IgD-negative memory B cell (primary cell): ENCODE results near the gene BBLN. TPM values are rescaled to one million over a fixed set of nuclear protein-coding genes. Genes with fewer than 3 reads are reported as not detected.
"Not testable (repeated sequence)": the region's sequence is repeated elsewhere in the genome, so short reads cannot be mapped to it uniquely, and the experiment has no call there.

Source experiments
- H3K27ac Mint-ChIP-seq, 3 donors: one replicate each; pipeline ENCODE4 v1.8.0; 2020 to 2022; ENCODE audit warnings: mild to moderate bottlenecking in 3 of 3, mixed read lengths in 3 of 3, moderate library complexity in 1 of 3
- H3K27me3 Mint-ChIP-seq: one replicate; pipeline ENCODE4 v1.8.0; 2021; ENCODE audit warnings: mixed read lengths
- H3K36me3 Mint-ChIP-seq: one replicate; pipeline ENCODE4 v1.8.0; 2020; ENCODE audit warnings: mild to moderate bottlenecking, mixed read lengths
- H3K4me1 Mint-ChIP-seq, 3 donors: one replicate each; pipeline ENCODE4 v1.8.0; 2020 to 2022; ENCODE audit warnings: mixed read lengths in 3 of 3, mild to moderate bottlenecking in 1 of 3
- H3K4me3 Mint-ChIP-seq, 4 donors: one replicate each; pipeline ENCODE4 v1.8.0; 2020 to 2022; ENCODE audit warnings: mild to moderate bottlenecking in 4 of 4, mixed read lengths in 4 of 4, moderate library complexity in 3 of 4
- H3K9me3 Mint-ChIP-seq, 3 donors: one replicate each; pipeline ENCODE4 v1.8.0; 2020 to 2021; ENCODE audit warnings: mixed read lengths in 3 of 3, mild to moderate bottlenecking in 1 of 3
- polyA plus RNA-seq: library from polyadenylated mRNA; unstranded; fragments of 300-500 nt; fragmentation: Illumina TruSeq; gene quantifications from one replicate; pipeline ENCODE4 v1.2.3, GENCODE V29; 2021

BBLN gene
- polyA plus RNA-seq, 1 donor from 2014 or later, result 145 TPM

DNA sequence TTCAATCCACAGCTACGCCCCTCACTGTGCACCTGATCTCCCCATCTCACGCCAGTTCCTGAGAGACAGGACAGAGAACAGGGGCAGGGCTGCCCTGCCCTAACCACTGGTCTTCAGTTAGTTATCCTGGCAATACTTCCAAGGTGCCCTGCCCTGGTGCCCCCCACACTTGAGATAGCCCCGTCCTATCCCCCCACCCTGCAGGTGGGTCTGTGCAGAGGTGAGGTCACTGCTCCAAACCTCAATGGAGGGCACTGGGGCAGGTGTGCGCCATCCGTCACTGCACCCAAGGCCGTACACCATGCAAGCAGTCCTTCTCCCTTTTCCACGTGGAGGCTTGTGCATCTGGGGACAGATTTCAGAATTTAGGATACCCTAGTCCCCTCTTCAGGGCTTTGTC is 29.4 kb upstream of the BBLN start:
- peak overlapping the region in 1 of 4 donors; percentile 17 for H3K4me3 Mint-ChIP-seq
- not testable (repeated sequence) for H3K36me3 Mint-ChIP-seq, H3K27ac Mint-ChIP-seq, H3K9me3 Mint-ChIP-seq, H3K27me3 Mint-ChIP-seq
- peaks cover 13 to 26% (median 15%) of the 10 kb centered on the region in 3 donors for H3K4me1 Mint-ChIP-seq

DNA sequence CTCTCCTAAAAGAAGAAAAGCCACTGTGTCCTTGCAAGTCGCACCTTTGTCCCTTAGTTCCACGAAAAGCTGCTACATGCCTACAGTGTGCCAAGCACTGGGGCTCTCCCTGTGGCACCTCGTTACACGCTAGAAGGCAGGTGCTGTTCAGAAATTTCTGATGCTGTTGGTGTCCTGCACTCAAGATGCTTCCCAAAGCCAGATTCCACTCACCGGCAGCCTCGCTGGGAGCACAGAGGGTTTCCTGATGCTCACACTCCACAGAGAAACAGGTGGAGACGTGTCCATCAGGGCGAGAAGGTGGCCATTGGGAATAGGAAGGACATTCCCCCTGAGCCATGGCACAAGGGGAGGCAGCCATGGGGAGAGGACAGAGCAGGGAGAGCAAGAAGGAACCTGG is 28.7 kb upstream of the BBLN start:
- H3K36me3 Mint-ChIP-seq, H3K27ac Mint-ChIP-seq, H3K27me3 Mint-ChIP-seq, H3K9me3 Mint-ChIP-seq: not testable (repeated sequence)
- Mint-ChIP-seq H3K4me3 (peak overlapping the region in 1 of 4 donors; percentile 17), H3K4me1 (peaks cover 6 to 19% (median 8%) of the 10 kb centered on the region in 3 donors)

DNA sequence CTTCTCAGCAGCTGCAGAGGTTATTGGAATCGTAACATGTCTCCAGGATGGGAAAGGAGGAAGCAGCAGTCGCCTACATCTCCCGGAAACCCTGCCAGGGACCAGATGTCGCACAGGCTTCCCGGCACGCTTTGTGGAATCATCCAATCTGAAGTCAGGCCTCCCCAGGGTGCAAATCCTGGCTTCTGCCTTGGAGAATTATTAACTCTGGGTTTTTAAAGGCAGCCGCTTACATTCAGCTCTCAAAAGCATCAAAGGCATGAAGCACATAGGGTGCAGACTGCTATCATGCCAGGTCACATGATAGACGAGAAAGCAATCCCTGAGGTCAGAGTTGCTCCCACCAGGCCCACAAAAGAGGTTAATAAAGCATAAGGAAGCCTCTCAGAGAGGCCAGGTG is 27.9 kb upstream of the BBLN start:
- not testable (repeated sequence) for H3K9me3 Mint-ChIP-seq, H3K27me3 Mint-ChIP-seq, H3K36me3 Mint-ChIP-seq
- Mint-ChIP-seq H3K4me3 (peak overlapping the region in 1 of 4 donors; percentile 74), H3K27ac (peak overlapping the region in 1 of 3 donors; percentile 39), H3K4me1 (peaks cover 5 to 18% (median 7%) of the 10 kb centered on the region in 3 donors)

DNA sequence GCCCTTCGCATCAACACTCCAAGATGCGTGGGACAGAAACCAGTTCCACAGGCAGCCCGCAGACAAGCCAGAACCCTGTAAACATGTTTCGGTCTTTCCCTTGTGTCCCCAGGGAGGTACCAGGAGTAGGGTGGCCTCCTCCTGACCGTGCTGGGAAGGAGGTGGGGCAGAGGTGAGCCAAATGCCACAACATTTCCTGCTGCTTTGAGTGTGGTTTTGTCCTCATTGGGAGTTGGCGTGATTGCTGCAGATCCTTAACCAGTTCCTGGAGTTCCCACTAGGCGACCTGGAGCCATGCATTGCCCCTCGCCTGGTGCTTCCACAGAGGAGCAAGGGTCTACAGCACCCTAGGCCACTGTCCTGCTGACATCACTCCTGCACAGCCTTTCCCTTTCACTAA is 24.5 kb upstream of the BBLN start:
- not testable (repeated sequence) for H3K4me3 Mint-ChIP-seq, H3K4me1 Mint-ChIP-seq, H3K9me3 Mint-ChIP-seq, H3K36me3 Mint-ChIP-seq, H3K27me3 Mint-ChIP-seq
- H3K27ac Mint-ChIP-seq, result peak overlapping the region in 1 of 3 donors; percentile 81

DNA sequence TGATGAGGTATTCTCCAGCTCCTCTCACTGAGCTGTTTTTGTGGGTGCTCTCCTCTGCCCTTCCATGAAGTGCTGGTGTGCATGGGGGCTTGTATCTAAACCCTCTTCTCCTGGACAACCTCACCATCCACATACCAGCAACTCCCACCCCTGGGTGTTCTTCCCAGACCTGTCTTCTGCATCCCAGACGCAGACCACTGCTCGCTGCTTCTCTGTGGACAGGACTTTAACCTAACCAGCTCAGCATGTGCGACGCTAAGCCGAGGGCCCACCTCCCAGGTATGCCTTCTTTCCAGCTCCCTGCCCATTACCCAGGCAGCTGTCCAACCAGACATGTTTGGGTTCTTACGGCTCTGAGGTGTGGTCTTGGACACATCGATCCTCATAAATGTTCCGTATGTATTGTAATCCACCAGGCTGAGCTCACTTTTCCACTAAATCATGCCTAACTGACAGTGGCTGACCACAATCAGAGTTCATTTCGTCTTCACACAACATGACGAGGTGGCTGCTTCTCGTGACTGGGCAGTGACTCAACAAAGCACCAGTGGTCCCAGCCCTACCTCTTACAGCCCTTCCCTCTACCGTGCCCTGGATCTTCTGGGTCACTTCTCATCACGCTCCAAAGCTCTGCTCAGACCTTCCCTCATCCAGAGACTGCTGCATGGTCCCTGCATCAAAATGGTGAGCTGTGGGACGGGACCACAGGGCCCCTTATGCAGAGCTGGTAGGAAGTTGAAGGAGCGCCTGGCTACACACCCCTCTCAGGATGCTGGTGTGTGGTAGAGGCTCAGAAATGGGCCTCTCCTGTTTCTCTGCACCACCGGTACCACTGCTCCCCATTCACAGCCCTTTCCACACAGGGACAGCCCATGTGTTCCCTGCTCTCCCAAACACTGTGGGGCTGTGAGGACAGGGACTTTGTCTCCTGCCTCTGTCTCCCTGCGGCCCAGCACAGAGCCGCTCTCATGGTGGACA is 23.0 kb upstream of the BBLN start:
- H3K27ac Mint-ChIP-seq, result no peak overlapping the region
- H3K36me3 Mint-ChIP-seq, result peaks cover 1% of the 10 kb centered on the region
- H3K4me1 Mint-ChIP-seq, result peaks cover 0 to 5% (median 2%) of the 10 kb centered on the region in 3 donors
- no peak overlapping the region for H3K4me3 Mint-ChIP-seq
- H3K9me3 Mint-ChIP-seq, result no peaks in the 10 kb centered on the region
- peaks cover 10% of the 10 kb centered on the region for H3K27me3 Mint-ChIP-seq

DNA sequence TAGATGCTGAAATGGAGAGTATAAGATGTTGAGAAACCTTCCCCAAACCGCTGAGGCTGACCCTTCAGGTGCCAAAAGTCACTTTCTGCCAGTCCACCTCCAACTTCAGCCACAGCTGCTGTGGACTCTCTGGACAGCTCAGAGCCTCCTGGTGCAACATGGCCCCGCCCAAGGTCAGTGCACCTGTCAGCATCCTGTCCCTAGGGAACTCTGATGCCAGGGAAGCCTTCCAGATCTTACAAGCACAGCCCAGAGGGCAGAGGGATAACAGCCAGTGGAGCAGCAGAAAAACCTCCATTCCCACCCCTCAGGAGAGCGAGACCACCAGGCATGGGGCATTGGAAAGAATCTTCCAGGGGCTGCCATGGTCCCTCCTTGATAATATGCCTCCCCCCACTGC is 22.1 kb upstream of the BBLN start:
- Mint-ChIP-seq H3K9me3 (no peaks in the 10 kb centered on the region), H3K4me1 (peaks cover 0 to 4% (median 2%) of the 10 kb centered on the region in 3 donors), H3K36me3 (peaks cover 1% of the 10 kb centered on the region), H3K27me3 (peaks cover 6% of the 10 kb centered on the region), H3K27ac (no peak overlapping the region), H3K4me3 (no peak overlapping the region)

DNA sequence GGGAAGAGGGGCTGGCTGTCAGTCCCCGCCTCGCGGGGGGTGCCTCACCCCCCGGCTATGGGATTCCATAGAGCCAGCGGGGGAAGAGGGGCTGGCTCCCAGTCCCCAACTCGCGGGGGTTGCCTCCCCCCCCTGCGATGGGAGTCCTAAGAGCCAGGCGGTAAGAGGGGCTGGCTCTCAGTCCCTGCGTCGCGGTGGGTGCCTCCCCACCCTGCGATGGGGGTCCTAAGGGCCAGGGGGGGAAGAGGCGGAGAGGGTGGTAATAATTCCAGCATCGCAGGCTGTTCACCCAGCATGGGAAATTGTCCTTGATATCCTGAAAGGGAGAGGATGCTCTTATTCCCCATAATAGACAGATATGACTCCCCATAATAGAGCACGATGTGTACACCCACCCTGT is 20.4 kb upstream of the BBLN start:
- no peak overlapping the region for H3K4me3 Mint-ChIP-seq

DNA sequence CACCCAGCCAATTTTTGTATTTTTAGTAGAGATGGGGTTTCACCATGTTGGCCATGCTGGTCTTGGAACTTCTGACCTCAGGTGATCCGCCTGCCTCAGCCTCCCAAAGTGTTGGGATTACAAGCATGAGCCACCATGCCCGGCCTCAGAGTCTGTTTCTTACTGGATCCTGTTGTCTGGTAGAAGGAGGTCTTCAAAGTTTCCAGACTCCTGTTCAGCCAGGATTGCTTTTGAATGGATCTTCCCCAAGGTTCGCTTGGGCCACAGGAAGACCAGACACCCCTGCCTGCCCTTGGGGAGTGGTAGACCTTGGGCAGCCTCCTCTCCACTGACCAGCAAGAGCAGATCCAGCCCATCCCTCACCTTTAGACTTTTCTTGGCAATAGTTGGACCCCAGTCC is 18.5 kb upstream of the BBLN start:
- H3K4me1 Mint-ChIP-seq, result peaks cover 0 to 5% (median 0%) of the 10 kb centered on the region in 3 donors
- H3K36me3 Mint-ChIP-seq, result peaks cover 1% of the 10 kb centered on the region
- H3K27me3 Mint-ChIP-seq, result peaks cover 4% of the 10 kb centered on the region
- H3K27ac Mint-ChIP-seq, result no peak overlapping the region
- H3K9me3 Mint-ChIP-seq, result no peaks in the 10 kb centered on the region
- no peak overlapping the region for H3K4me3 Mint-ChIP-seq

More for the DNA sequence above, 20.4 kb upstream of the BBLN start:
- H3K27ac Mint-ChIP-seq, result no peak overlapping the region
- no peaks in the 10 kb centered on the region for H3K9me3 Mint-ChIP-seq
- H3K4me1 Mint-ChIP-seq, result peaks cover 0 to 5% (median 0%) of the 10 kb centered on the region in 3 donors
- H3K36me3 Mint-ChIP-seq, result peaks cover 1% of the 10 kb centered on the region
- H3K27me3 Mint-ChIP-seq, result peaks cover 6% of the 10 kb centered on the region

DNA sequence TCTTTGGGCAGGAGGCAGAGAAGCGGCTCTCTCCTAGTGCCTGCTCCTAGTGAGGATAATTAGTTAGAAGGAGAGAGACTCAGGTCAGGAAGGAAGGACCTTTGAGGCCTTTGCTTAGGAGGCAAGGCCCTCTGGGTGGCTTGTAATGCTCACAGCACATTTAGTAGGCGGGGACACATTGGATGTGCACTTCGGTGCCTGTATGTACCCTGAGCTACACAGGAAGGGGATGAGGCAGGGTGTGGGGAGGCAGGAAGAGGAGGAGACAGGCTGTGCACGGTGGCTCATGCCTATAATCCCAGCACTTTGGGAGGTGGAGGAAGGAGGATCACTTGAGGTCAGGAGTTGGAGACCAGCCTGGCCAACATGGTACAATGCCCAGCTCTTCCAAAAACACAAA is 18.0 kb upstream of the BBLN start:
- H3K4me3 Mint-ChIP-seq, result no peak overlapping the region
- H3K27me3 Mint-ChIP-seq, result peaks cover 7% of the 10 kb centered on the region
- H3K36me3 Mint-ChIP-seq, result peaks cover 1% of the 10 kb centered on the region
- H3K9me3 Mint-ChIP-seq, result no peaks in the 10 kb centered on the region
- no peak overlapping the region for H3K27ac Mint-ChIP-seq
- H3K4me1 Mint-ChIP-seq, result peaks cover 0 to 5% (median 0%) of the 10 kb centered on the region in 3 donors

DNA sequence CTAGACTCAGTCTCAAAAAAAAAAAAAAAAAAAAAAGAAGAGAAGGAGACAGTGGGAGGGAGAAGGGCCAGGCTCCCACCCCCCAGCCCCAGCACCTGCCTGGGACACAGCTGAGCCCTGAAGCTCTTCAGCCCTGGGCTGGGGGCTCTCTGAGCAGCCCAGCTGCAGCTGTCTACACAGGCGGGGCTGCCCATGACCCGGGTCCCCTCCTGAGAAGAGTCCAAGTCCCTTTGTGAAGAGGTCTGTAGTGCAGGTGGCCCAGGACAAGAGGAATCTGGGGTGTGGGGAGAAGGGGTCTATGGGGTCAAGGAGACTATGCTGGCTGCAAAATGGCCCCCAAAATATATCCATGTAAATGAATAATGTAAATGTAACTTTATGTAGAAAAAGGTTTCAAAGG is 17.5 kb upstream of the BBLN start:
- no peak overlapping the region for H3K4me3 Mint-ChIP-seq
- H3K36me3 Mint-ChIP-seq, result no peaks in the 10 kb centered on the region
- H3K27ac Mint-ChIP-seq, result no peak overlapping the region
- no peaks in the 10 kb centered on the region for H3K9me3 Mint-ChIP-seq
- H3K27me3 Mint-ChIP-seq, result peaks cover 6% of the 10 kb centered on the region
- peaks cover 0 to 5% (median 0%) of the 10 kb centered on the region in 3 donors for H3K4me1 Mint-ChIP-seq

DNA sequence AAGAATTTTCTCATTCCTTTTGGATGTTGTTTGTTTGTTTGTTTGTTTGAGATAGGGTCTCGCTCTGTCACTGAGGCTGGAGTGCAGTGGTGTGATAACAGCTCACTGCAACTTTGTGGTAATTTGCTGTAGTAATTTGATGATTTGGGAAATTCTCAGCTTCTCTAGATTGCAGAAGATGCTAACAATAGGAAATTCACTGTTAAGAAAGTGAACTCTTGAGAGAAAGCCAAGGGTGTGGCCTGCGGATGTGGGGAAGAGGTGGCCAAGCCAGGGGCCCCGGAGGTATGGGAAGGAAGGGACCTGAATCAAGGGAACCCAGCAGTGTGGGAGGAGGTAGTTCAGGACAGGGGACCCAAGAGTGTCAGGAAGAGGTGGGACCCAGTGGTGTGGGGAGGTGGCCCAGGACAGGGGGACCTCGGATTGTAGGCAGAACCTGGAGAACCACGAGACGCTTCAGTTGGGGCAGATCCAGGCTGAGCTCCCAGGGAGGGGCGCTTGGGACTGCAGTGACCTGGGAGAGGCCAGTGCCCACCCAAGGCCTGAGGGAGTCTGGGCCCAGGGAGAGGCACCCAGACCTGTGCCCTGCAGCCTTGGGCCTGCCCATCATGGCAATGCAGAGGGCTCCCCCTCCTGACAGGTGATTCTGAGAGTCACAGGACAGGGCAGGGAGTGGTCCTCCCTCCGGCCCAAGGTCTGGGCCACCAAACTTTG is 16.4 kb upstream of the BBLN start:
- H3K4me3 Mint-ChIP-seq, result no peak overlapping the region
- no peaks in the 10 kb centered on the region for H3K9me3 Mint-ChIP-seq
- H3K27me3 Mint-ChIP-seq, result peaks cover 6% of the 10 kb centered on the region
- H3K27ac Mint-ChIP-seq, result no peak overlapping the region
- H3K4me1 Mint-ChIP-seq, result peaks cover 0 to 5% (median 0%) of the 10 kb centered on the region in 3 donors
- no peaks in the 10 kb centered on the region for H3K36me3 Mint-ChIP-seq

DNA sequence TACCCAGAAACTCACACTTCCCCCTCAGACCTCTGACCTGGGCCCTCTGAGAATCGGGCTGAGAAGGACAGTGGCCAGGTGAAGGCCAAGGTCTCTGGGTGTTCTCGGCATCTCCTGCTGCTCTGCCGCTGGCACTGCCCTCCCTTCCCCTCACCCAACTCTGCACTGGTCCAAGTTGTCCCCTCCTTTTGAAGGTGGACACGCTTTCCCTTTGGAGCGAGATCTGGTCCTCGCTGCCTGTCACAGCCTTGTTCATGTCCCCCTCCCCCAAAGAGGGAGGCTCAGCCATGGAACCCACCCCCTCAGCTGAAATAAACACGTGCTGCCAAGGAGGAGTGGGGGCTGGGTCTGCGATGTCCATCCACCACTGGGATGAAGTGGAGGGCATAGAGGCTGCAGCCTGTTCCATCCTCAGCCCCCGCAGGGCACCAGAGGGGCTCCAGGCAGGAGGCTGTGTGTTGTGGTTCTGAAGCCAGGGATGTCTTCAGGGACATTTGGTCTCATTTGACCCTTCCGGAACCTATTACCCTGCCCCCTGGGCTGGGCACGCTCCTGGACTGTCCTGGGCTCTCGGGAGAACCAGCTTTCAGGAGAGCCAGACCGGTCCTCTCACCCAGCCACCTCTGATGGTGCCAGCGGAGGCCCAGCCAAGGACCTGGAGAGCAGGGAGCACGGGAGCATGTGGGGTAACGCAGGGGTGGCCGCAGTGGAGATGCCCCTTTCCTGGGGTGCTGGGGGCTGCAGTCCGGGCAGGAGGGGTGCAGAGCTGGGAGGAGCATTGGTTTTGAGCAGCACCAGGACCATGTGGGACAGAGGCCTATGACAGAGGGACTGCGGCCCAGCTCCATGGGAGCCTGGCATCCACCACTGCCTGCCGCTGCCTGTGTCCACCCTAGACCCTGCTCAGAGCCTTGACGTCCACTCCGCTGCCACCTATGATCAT is 15.6 kb upstream of the BBLN start:
- H3K4me1 Mint-ChIP-seq, result peaks cover 0 to 5% (median 0%) of the 10 kb centered on the region in 3 donors
- no peaks in the 10 kb centered on the region for H3K36me3 Mint-ChIP-seq
- no peak overlapping the region for H3K4me3 Mint-ChIP-seq
- H3K27ac Mint-ChIP-seq, result no peak overlapping the region
- no peaks in the 10 kb centered on the region for H3K9me3 Mint-ChIP-seq
- H3K27me3 Mint-ChIP-seq, result peaks cover 6% of the 10 kb centered on the region

DNA sequence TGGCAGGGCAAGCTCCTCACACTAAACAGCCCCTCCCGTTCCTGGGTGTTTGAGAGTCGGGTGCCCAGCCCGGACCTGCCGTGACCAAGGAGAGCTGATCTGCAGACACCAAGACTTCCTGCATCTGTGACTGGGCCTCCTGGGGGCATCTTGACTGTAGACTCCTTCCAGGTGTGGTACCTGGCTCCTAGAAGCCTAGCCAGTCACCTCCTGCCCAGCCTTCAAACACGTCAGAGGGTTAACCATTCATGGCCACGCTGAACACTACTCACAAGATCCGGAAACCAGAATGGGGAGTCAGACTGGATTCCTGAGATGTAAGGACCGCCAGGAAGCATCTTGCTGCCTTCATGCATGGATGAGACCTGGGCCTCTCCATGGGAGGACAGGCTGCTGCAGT is 14.5 kb upstream of the BBLN start:
- no peak overlapping the region for H3K4me3 Mint-ChIP-seq
- H3K27ac Mint-ChIP-seq, result no peak overlapping the region
- peaks cover 9% of the 10 kb centered on the region for H3K27me3 Mint-ChIP-seq
- H3K4me1 Mint-ChIP-seq, result peaks cover 0 to 5% (median 0%) of the 10 kb centered on the region in 3 donors
- H3K9me3 Mint-ChIP-seq, result no peaks in the 10 kb centered on the region
- peaks cover 2% of the 10 kb centered on the region for H3K36me3 Mint-ChIP-seq

DNA sequence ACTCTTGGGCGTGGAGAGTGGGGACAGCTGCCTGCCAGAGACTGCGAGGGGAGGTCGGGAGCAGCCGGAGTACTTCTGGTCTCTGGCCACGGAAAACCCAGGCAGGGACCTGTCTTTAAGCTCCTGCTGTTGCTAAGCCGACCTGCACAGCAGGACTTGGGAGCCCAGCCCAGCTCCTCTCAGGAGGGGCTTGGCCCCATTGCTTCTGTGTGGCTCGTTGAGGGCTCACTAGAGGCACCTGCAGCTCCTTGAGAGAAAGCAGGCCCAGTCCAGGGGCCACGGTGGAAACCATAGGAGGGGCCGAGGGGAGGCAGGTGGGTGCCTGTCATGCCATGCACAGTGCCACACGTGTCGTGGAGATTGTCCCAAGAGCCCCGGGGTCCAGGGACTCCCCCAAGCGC is 14.1 kb upstream of the BBLN start:
- Mint-ChIP-seq H3K4me3 (no peak overlapping the region), H3K9me3 (no peaks in the 10 kb centered on the region), H3K36me3 (peaks cover 2% of the 10 kb centered on the region), H3K4me1 (peaks cover 0 to 5% (median 0%) of the 10 kb centered on the region in 3 donors), H3K27ac (peak overlapping the region in 1 of 3 donors; percentile 62), H3K27me3 (peaks cover 12% of the 10 kb centered on the region)
